Choroid plexus epithelial cell (primary cell): ENCODE results near the gene SLC26A3.

ENCODE experiments used
- DNase-seq: peaks from one replicate; pipeline ENCODE4 v3.0.0-alpha.2; 2010; ENCODE audit warnings: low read depth
- H3K4me3 ChIP-seq: 2 replicates; pipeline ENCODE4 v1.5.1; 2011; ENCODE audit warnings: low read depth, mild to moderate bottlenecking, control low read depth, low read length, moderate library complexity
- CTCF ChIP-seq: conservative IDR thresholded peaks from 2 replicates; pipeline ENCODE4 v1.5.1; 2011; ENCODE audit warnings: low read depth, mild to moderate bottlenecking, control low read depth, inconsistent platforms, low read length, moderate library complexity

SLC26A3 gene

GRCh38 chr7:107833684-107834106 is 30.7 kb upstream of the SLC26A3 start:
- no peak overlapping the region for H3K4me3 ChIP-seq
- no peak for DNase-seq
- TF ChIP-seq CTCF = no peak

GRCh38 chr7:107830420-107830819 is 27.4 kb upstream of the SLC26A3 start:
- TF ChIP-seq CTCF = no peak
- no peak overlapping the region for H3K4me3 ChIP-seq
- DNase-seq = no peak

- H3K4me3 ChIP-seq = no peak overlapping the region
- DNase-seq = no peak
- no peak for TF ChIP-seq CTCF
These were observed 25.5 kb upstream of the SLC26A3 start for GRCh38 chr7:107828540-107828939.

GRCh38 chr7:107827501-107827900 is 24.5 kb upstream of the SLC26A3 start:
- TF ChIP-seq CTCF = no peak
- H3K4me3 ChIP-seq = no peak overlapping the region
- no peak for DNase-seq

- TF ChIP-seq CTCF = no peak
- no peak for DNase-seq
- H3K4me3 ChIP-seq = no peak overlapping the region
These were observed 23.4 kb upstream of the SLC26A3 start for GRCh38 chr7:107826451-107826850.

GRCh38 chr7:107824858-107825257 is 21.8 kb upstream of the SLC26A3 start:
- no peak overlapping the region for H3K4me3 ChIP-seq
- no peak for TF ChIP-seq CTCF
- no peak for DNase-seq

GRCh38 chr7:107818622-107819021 is 15.6 kb upstream of the SLC26A3 start:
- TF ChIP-seq CTCF = no peak
- no peak overlapping the region for H3K4me3 ChIP-seq

More at GRCh38 chr7:107818622-107819021, 15.6 kb upstream of the SLC26A3 start:
- DNase-seq = no peak
